ENCODE measurements around the gene GBA2.

Gene GBA2

GRCh38 chr9:35697486-35697885, 51.5 kb downstream of the GBA2 start:
- no peak for FAIRE-seq
- DNase-seq (ENCODE audit: insufficient read length, low spot score), result no peak

DNA sequence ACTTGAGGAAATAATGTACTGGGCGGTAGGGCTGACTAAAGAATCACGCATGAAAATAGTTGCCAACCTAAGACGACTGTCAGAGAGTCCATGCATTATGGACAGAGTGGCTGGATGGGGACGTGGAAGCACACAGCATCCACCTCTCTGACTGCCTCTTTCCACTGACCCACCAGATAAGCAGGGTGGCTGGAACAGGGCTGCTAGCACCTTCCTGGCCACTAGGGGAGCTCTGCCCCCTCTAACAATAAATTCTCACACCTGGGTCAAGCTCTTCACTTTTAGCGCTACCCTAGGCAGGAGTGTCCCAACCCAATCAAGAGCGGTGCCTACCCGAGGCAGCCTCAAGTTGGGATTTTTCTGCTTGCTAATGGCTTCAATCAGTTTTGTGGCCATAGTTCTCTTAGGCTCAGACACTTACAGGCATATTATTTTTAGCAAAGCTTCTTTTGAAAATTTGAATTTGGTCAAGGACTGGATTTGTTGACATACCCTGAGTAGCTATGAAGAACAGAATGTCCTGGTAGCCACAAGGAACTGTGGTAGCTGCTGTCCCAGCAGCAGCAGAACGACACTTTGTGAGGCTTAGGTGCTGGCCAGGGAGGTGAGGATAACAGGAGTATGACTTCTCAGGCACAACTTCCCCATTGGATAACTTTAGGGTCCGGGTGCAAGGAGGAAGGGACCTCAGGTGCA, 52.4 kb downstream of the GBA2 start:
- FAIRE-seq, result peak; percentile 9
- peak; percentile 45 for DNase-seq (ENCODE audit: insufficient read length, low spot score)

GRCh38 chr9:35695943-35696401, 53.1 kb downstream of the GBA2 start:
- FAIRE-seq, result no peak
- no peak for DNase-seq (ENCODE audit: insufficient read length, low spot score)

DNA sequence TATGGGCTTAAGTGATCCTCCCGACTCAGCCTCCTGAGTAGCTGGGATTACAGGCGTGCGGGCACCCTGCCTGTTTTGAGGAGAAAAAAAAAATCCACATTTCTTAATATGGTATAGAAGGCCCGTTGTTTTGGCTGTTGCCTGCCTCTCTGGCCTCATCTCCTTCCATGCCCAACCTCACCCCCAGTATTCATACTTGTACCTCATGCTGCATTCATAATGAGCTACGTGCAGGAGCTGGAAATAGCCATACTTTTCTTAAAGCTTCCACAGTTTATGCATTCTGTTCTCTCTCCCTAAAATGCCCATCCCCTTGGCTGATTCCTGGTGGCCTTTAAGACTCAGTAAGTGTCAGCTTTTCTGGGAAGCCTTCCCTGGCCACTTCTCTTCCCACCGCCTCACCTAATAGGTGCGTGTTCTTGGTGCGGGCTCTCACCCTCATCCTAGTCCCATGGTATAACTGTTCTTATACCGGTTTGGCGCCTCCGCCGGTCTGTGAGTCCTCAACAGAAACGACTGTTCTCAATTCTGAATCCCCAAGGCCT, 57.2 kb downstream of the GBA2 start:
- no peak for FAIRE-seq

DNA sequence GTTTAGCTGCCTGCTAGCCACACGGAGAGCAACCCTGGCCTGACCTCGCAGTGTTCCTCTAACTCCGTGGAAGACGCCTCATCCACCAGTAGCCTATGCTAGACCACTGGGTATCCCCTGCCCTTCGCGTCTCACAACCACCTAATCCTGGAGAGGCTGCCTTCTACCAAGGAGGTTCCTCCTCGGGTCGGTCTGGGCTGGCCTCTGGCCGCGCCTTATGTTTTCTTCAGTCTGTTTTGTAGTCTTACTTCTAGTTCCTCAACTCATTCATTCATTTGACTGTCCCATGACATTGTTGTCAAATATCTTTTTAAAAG, 57.7 kb downstream of the GBA2 start:
- FAIRE-seq (no peak), DNase-seq (ENCODE audit: insufficient read length, low spot score) (no peak)

More for the DNA sequence above, 57.2 kb downstream of the GBA2 start:
- no peak for DNase-seq (ENCODE audit: insufficient read length, low spot score)

DNA sequence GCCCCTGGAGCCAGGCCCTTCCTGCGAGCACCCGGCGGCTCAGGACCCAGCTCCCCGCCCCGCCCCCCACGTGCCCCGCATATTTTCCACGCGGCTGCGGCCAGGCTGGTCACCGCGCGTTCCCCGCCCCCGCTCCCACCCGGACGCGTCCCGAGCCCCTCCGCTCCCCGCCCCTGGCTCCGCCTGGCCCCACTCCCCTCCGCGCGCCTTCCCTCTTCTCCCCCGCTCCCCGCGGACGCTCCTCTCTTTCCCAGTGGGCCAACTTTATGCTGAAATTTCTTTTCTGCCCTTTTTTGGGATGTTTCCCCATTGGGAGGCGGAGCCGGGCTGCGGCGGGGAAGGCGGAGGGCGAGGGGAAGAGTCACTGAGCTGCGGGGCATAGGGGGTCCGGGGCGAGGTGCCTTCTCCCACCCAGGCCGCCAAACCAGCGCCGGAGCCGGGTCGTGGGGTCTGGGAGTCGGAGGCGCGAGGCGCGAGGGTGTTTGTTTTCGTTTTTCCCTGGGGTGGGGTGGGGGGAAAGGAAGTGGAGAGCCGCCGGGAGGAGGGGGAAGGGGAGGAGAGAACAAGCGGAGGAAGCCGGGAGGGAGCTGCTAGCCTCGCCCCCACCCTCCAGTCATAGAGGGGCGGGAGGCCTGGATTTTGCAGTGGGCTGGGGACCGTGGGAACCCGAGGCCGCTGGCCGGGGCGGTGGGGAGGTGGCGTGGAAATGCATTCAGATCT, 58.3 kb downstream of the GBA2 start:
- DNase-seq (ENCODE audit: insufficient read length, low spot score) (peak; percentile 53), FAIRE-seq (no peak)

- no peak for DNase-seq (ENCODE audit: insufficient read length, low spot score)
- FAIRE-seq, result no peak
Measured at GRCh38 chr9:35690294-35690613, 58.8 kb downstream of the GBA2 start.

DNA sequence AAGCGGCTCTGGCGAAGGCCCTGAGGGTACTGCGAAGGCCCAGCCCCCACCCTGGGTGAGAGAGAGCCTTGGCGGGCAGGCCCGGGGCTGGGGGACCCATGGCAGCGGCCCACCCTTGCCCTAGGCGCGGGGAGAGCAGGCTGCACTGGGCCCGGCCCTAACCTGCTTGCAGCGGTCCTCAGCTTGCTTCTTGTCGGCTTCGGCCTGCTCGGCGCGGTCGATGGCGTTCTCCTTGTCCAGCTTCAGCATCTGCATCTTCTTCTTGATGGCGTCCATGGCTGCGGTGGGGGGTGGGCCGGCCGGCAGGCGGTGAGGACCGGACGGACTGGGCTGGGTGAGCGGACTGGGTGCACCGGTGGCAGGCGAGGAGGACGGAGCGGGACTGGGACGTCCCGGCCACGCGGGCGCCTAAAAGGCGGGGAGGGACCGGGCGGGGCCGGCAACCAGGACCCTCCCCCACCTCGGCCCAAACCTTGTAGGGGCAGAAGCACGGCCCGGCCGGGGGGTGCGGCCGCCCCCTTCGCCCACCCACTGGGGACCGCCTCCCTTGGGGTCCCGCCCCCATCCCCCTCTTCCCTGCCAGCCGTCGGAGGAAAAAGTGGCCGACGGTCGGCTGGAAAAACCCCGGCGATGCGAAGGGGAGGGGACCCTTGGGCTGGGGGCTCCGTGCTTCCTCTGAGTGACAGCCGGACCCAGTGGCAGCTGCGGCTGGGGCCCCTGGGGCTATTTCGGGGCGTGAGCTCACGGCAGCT, 59.3 kb downstream of the GBA2 start, which contains the start of gene TPM2:
Gene TPM2, minus strand, starts transcription at position 384 of the 752 bp plus-strand sequence. Its CDS starts 108 bp downstream, at position 276.
- DNase-seq (ENCODE audit: insufficient read length, low spot score) (peak; percentile 45), FAIRE-seq (no peak)

- DNase-seq (ENCODE audit: insufficient read length, low spot score), result peak; percentile 54
- FAIRE-seq, result no peak
Measured at GRCh38 chr9:35688558-35689541, 60.2 kb downstream of the GBA2 start.

DNA sequence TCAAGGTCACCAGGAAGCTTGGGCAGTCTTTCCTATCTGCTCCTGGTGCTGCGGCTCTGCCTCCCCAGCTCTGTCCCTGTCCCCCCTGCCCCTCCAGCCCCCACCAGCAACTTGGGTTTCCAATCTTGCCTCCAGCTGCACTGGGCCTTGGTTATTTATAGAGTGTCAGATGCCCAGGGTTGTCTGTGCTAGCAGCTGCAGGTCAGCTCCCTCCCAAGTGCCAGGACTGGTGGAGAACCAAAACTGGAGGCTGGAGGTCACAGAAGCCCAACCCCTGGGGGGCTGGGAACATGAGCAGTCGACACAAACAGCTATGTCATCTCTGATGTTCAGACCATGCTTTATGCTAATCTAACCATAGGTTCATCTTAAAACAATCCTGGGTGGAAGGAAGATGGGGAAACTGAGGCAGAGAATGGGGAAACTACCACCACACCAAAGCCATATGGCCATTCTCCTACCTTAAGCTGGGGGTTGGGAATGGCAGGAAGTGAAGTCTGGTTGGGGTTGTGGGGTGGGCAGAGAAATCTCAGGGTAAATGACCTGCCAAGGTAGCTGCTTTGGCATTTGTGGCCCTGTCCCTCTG, 61.0 kb downstream of the GBA2 start:
- DNase-seq (ENCODE audit: insufficient read length, low spot score) (no peak), FAIRE-seq (no peak)

- DNase-seq (ENCODE audit: insufficient read length, low spot score) (no peak), FAIRE-seq (no peak)
Measured at GRCh38 chr9:35687306-35687705, 61.7 kb downstream of the GBA2 start.

Measured in HTR-8/SVneo (cell line).